Activated T-cell treated with anti-CD3 and anti-CD28 coated beads for 24 hours (primary cell): ENCODE data around the gene DDR2.
"Not testable (repeated sequence)": the region's sequence is repeated elsewhere in the genome, so short reads cannot be mapped to it uniquely, and the experiment has no call there.

Experiments
- DNase-seq: peaks from one replicate; pipeline ENCODE4 v3.0.0-alpha.2; 2020; ENCODE audit warnings: low read depth

DDR2 gene

DNA sequence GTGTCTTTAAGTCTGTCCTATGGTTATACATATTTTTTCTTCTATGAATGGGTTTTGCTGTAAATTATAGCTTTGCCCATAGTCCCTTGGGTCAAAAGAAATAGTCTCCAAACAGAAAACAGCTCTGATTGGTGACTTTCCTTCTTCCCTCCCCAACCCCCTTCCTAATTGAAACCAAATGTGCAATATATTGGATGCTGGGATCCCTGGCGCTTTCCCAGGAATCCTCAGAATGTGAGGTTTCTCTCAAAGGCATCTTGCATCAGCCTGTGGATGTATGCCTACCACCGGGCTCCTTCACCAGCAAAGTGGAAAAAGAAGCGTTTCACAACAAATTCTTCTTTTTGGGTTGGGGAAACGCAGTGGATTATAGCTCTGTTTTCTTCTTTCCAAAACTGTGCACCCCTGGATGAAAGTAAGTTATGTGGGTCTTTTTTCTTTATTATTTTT lies at the start of gene DDR2:
DDR2 (plus strand) TSS at position 248 of the 450 bp plus-strand sequence. CDS start 86,600 bp downstream, outside the sequence.
- DNase-seq, result no peak

DNA sequence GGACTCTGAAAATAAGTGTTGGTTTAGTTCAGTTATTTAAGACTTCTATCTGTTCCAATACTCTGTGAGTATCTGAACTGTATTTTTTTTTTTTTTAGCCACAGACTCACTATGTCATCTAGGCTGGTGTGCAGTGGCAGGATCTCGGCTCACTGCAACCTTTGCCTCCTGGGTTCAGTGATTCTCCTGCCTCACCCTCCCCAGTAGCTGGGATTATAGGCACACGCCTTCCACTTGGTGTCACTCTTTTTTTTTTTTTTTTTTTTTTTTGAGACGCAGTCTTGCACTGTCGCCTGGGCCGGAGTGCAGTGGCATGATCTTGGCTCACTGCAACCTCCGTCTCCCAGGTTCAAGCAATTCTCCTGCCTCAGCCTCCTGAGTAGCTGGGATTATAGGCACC lies 49.4 kb upstream of the DDR2 start:
- not testable (repeated sequence) for DNase-seq

DNA sequence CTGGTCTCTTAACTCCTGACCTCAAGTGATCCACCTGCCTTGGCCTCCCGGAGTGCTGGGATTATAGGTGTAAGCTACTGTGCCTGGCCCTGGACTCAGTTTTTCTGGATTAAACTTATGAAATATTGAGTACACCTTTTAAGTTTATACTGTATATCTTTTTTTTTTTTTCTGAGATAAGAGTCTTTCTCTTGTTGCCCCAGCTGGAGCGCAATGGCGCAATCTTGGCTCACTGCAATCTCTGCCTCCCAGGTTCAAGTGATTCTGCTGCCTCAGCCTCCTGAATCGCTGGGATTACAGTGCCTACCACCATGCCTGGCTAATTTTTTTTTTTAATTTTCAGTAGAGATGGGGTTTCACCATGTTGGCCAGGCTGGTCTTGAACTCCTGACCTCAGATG lies 47.2 kb upstream of the DDR2 start:
- DNase-seq, result not testable (repeated sequence)

DNA sequence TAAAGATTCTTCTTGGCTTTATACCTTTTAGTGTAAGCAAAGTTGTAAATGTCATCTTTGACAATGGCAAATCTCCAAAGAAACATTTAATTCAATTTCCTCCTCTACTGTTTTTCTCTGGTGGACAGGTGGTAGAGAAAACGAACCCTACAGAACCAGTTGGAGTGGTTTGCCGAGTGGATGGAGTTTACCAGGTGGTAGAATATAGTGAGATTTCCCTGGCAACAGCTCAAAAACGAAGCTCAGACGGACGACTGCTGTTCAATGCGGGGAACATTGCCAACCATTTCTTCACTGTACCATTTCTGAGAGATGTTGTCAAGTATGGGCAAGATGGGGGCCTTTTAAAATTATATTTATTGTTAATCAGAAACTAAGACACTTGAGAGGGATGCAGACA lies 44.9 kb upstream of the DDR2 start:
- DNase-seq, result no peak

DNA sequence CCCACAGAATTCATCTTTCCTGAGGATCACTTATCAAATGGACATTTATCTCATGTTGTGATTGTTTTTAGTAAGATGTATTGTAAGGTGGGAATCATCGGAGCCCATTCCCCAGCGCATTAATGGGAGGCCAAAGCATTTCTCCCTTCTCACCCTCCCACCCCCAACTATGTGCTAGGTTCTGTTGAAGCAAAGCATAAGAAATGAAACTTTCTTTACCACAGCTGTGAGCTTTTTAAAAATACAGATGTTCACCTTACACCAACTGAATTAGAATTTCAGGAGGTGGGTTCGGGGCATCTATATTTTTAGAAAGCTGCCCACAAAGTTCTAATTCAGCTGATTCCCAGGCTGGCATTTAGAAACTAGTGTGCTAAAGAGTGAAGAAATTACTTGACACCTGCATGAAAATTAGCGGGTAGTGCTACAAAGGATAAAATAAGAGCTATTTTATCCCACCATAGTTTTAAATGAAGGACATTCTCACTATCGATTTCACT lies 44.5 kb upstream of the DDR2 start:
- DNase-seq, result no peak

DNA sequence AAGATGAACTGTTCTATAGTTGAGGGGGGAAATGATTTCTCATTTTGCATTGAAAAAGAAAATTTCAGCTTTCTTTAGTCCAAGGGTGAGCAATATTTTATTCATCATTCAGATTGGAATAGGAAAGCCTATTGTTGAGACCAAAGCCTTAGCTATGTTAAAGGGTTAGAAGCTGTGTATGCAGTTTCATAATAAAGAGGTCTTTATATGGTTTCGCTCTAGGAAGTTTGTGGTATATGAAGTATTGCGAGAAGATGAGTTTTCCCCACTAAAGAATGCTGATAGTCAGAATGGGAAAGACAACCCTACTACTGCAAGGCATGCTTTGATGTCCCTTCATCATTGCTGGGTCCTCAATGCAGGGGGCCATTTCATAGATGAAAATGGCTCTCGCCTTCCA lies 42.2 kb upstream of the DDR2 start:
- no peak for DNase-seq

DNA sequence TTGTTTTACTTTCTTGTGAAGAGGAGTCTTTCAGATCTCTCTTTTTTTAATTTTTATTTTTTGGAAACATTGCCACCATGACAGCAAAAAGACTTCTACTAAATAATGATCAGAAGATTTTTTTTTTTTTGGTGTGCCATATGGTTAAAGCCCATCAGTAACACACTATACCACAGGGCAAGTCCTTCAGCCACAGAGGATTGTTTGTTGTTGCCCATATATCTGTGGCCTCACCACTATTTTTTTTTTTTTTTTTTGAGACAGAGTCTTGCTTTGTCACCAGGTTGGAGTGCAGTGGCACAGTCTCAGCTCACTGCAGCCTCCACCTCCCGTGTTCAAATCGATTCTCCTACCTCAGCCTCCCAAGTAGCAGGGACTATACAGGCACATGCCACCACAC lies 41.6 kb upstream of the DDR2 start:
- DNase-seq, result no peak

DNA sequence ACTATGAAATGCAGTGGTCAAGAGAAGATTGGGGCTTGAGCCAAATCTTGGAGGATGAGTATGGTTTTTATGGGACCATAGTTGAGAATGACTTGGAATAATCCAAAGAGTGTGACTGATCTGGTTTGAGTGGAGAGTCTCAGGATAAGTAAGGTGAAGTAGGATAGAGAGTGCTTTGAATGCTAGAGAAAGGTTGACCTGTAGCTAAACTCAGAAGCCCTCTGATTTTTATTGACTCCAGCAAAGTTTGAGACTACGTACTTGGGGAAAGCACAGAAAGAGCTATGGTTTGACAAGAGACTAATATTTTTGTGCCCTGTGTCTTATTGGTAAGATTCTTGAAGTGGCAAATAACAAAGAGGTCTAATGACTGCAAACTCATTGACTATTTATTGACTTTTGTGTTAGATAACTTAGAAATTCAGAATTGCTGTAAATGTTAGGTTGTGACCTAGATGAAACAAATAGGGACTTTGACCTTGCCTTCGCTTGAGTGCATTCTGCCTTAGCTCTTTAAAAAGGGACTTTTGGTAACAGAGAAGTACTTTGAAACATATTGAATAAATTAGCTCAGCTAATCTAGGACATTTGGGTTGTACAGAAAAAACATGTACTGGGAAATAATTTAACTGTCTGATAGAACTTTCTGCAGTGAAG lies 35.6 kb upstream of the DDR2 start:
- no peak for DNase-seq

DNA sequence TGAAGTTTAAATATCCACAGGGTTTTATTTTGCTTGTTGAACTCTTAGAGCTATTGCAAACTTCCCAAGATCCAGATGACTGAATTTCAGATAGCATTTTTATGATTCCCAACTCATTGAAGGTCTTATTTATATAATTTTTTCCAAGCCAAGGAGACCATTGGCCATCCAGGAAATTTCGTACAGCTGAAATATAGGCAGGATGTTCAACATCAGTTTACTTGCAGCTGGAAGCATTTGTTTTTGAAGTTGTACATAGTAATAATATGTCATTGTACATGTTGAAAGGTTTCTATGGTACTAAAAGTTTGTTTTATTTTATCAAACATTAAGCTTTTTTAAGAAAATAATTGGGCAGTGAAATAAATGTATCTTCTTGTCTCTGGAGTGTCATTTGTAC lies 32.8 kb upstream of the DDR2 start:
- DNase-seq, result no peak

DNA sequence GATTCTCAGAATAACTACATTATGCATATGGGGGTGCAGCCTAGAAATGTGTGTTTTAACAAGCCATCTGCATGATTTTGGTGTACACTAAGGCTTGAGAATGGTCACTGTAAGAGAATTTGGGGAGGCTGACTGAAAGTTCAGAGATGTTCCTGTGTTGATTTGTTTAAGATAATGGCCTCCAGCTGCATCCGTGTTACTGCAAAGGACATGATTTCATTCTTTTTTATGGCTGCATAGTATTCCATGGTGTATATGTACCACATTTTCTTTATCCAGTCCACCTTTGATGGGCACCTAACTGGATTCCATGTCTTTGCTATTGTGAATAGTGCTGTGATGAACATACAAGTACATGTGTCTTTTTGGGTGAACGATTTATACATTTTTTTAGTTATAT lies 29.1 kb upstream of the DDR2 start:
- not testable (repeated sequence) for DNase-seq

DNA sequence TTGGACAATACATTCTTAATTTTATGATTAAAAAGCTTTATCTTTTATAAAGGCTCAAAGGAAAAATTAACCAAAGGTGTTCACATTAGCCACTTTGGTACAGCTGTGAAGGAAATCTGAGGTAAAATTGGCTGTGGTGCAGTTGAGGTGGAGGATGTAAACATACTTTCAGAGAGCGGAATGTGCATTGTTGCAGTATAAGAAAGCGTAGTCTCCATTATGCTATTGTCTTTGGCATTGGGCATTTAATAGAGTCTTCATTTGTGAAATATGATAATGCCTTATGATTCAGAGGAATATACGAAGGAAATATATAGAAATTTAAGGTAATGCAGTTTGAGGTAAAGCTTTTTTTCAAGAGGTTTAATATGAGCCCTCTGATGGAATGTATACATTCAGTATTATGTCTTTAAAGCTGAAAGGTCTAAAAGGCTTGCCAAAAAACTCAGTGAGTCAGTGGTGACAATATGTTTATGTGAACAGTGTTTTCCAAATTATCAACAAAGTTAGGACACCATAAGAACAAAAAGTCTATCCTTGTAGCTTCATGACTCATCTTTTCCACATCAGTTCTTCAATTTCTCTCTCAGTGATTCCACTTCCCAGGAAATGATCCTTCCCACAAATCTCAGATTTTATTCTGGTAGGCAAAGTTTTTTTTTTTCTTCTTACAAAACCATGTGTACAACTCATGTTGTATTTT lies 26.9 kb upstream of the DDR2 start:
- DNase-seq, result no peak

DNA sequence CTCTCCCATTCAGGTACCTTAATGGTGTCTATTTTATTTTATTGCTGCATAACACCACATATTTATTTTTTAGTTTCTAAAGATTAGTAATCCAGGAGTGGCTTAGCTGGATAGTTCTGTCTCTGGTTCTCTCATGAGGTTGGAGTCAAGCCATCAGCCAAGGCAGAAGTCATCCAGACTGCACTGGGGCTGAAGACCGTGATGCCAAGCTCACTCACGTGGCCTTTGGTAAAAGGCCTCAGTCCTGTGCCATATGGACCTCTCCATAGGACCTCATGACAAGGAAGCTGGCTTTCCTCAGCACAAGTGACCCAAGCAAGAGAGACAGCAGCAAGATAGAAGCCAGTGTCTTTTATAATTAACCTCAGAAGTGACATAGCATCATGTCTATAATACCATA lies 23.0 kb upstream of the DDR2 start:
- no peak for DNase-seq

DNA sequence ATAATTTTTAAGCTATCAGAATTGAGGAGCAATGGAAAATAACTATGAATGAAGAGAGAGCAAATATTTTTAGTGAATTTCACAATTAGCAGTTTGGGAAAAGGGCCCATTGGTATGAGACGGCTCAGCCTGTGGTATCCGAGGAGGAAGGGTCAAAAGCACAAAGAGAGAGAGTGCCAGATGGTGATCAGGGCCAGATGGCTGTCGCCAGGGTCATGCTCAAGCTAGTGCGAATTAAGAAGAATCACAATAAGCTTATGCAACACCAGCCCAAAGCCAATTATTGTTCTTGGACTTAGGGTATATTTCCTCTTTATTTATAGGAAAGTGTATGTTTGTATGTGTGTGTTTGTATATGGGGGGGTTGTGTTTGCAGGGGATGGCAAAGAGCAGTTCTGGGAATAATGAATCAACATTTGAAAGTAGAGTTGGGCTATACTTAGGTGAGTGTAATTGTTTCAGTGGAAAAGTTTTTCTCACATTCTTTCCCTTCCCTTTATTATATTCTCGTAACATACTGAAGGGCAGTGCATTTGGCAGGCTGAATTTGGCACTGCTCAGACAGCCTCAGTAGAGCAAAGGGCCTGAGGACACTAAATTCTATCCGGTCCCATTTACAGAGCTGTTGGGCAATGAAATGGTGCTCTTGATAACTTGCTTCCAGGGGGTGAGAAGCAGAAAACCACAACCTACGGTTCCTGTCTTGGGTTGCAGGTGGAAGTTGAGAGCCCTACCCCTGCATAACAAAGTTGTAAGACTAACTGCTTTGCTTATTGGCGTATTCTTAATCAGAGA lies 19.5 kb upstream of the DDR2 start:
- no peak for DNase-seq

DNA sequence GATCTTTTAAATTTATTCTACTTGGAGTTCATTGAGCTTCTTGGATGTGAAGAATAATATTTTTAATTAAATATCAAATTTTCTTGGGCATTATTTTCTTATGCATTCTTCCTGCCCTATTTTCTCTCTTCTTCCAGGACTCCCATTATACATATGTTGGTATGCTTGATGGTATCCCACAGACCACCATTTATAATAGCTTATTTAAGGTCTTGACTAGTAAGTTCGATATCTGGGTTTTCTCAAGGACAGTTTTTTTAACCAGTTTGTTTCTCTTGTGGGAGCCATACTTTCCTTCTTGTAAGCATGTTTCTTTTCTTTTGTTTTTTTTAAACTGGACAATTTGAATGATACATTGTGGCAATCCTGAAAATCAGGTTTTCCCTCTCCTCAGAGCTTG lies 15.4 kb upstream of the DDR2 start:
- DNase-seq, result no peak

DNA sequence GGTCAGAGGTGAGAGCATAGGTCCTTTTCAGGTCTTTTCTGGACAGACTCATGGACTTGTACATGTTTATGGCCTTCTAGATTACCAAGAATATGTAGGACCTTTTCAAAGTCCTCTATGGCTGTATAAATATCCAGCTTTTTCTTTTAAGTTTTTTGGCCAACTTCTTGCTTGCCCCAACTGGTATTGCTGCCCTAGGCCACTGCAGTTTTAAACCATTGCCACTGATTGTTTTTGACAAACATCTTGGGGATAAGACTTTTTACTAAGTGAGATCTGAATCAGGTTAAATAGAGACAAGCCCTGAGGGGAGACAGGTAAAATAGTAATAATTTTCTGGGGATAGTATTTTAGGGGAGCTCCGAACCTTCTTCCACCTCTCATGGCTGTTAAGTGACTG lies 14.8 kb upstream of the DDR2 start:
- DNase-seq, result no peak

DNA sequence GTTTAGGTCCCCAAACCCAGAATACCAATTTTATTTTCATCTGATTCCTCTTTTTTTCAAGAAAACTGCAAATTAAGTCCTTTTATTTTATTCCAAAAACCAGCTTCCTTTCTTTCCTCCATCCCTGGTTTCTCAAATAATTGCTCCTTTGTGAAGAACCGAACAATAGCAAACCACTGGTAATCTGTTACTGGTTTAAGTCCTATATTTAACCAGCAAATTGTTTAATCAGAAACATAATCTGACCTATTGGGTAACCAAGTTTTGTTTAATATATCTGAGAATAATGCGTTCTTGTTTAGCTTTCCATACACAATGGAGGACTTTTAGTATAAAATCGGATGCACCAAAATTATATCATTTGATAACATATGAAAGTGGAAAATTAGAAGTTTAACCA lies 13.2 kb upstream of the DDR2 start:
- no peak for DNase-seq

DNA sequence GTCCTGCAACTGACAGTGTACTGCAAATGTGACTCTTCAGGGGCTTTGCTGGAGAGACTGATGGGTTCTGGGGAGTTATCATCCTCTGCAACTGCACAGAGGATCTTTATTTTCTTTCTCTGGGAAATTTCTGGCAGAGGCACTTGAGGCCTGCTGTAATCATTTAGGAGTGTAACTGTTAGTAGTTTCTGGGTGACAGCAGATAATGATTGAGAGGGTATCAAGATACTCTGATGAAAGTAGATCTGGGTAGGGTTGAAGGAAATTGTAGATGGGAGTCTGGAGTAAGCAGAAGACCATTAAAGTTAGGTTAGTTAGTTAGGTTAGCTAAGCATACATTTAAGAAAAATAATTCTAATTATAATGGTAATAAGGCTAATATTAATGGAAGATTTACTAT lies 11.0 kb upstream of the DDR2 start:
- no peak for DNase-seq

DNA sequence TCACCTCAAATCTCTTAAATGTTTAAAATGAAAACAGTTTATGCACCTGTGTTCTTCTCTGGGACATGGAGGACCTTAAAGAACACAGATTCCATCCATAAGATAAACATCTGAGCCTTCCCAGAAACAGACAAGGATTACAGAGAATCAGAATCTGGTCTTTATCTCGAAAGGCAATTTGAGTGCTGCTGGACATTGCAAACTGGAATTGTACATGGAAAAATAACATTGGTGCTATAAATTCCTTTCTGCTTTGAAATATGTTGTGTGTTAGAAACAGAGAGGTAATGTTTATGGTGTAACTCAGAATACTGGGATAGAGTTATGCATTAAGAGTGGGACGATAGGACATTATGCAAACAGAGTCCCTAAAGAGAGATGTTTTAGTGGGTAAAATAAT lies 6.6 kb upstream of the DDR2 start:
- no peak for DNase-seq

DNA sequence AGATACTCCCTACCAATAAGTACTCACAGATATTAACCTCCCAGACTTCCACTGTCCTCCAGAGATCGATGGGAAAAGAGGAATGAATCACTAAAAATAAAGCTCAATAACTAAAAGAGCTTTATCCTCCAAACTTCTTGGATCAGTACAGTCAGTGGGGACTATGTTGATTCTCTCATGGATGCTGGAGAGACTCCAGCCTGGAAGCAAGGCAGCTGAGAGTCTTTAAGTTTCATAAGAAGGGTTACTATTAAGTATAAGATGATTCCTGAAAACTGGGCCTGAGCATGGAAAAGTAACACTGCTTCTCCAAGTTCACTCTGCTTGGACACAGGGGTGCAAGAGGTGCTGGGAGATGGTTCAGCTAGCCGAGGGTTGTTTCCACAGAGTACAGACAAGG lies 6.2 kb upstream of the DDR2 start:
- DNase-seq, result no peak

DNA sequence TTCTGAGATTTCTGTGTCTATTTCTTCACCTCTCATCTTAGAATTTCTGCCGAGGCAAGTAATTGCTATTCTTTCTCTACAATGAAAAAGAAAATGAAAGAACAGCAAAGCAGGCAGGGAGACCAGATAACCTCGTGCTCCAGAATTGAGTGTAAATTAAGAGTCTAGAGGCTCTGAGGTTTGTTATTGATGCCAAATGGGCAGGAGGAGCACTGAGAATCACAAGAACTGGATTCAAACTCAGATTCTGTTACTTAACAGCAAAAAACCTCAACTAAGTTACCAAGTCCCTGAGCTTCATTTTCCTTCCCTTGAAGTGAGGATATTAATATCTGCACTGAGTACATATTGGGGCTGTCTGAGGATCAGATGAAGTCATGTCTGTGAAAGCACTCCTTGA lies 5.5 kb upstream of the DDR2 start:
- no peak for DNase-seq

DNA sequence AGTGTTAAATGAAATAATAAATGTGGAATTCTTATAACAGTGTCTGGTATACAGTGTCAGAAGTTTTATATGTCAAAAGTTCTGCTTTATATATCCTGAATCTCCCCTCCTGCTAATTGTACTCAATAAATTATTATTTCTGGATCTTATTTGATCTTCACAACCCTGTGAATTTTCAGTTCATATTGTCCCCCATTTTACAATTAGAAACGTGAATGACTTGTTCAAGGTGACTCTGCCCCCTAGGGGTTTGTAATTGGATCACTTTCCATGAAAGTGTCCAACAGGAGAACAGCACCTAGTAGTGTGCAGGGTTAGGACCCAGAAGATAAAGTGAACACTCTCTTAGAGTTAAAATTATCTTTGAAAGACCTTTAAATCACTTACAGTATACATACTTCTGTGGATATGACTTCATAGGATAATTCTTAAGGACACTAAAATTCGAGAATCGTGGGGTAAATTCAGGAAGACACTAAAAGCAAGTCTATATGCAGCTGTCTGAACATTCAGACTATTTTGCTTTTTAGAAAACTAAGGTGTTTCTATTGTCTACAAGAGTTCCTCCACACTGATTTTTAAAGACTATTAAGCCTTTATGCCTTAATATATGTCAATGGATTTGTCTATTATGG lies 4.5 kb upstream of the DDR2 start:
- DNase-seq, result no peak

DNA sequence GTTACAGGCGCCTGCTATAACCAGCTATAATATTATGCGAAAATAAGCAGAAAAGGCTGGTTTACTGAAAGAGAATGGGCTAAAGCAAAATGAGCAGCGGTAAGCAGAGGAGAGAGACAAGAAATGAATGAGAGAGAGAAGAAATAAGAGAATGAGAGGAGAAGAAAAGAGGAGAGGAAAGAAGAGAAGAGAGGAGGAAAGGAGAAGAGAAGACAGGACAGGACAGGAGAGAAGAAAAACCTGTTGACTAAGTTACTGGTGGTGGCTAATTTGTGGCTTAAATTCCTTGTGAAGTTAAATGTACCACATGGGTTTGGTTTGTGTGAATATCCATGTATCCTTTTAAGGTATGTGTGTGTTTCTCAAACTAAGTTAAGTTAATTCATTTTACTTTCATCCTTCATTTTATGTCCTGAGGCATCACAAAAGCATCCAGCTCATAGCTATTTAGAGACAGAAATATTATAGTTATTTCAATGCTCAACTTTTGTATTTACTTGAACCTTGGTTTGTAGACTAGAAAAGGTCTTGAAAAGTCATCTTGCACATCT lies 3.1 kb upstream of the DDR2 start:
- DNase-seq, result no peak
